RPMI8226 (cell line): Measurements from ENCODE around the gene PLA2G4F.

Source experiments
- DNase-seq: peaks from one replicate; pipeline ENCODE4 v3.0.0-alpha.2; 2015

PLA2G4F gene

GRCh38 chr15:42156243-42156922 is at the start of gene PLA2G4F:
Gene PLA2G4F (minus strand): TSS chr15:42156636. CDS start chr15:42156549, 87 bp downstream.
- peak; percentile 63 for DNase-seq

DNA sequence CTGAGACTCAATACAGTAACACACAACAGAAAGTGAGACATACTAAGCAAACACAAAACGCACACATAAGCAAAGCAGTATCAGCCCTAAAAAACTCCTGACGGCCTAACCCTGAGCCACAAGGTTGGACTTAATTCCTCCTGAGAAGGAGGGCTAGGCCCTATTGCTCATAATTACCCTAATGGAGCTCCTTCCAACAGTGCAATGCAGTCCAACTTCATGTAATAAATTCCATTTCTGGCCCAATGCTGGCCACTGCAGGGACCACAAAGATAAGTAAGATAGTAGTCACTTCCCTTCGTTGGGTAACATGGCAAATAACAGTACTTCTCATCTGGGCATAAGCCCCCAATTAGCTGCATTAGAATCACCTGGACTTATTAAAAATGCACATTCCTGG is 47.5 kb upstream of the PLA2G4F start:
- DNase-seq, result no peak

DNA sequence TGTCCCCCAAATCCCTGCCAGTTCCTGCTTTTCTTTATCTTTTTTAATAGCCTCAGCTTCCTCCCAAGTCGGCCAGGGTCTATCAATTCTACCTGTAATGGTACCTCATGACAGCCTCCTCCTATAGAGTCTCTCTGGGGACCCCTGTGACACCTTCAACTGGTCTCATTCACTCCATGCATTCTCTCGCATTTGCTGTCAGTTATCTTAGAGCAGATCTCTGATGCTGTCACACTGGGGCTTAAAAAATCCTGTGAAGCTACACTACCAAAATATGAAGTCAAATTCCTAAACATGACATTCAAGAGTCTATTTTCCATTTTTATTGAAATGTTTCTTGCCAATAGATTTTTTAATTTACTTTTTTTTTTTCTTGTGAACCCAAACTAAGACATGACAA is 46.2 kb upstream of the PLA2G4F start:
- no peak for DNase-seq

DNA sequence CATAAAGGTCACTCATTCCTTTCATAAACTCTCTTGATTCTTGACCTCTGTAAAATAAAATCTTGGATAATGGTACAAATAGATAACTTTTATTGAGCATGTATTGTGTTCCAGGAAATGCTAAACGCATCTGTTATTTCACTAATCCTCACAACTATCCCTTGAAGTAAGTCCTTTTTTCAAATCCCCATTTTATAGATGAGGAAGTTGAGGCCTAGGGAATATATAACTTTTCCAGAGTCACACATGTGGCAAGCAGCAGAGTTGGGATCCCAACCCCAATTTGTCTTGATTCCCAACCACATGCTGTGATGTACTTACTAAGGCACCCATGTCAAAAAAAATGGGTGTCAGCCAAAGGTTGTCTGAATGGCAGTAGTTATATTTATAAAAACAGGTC is 45.4 kb upstream of the PLA2G4F start:
- no peak for DNase-seq

DNA sequence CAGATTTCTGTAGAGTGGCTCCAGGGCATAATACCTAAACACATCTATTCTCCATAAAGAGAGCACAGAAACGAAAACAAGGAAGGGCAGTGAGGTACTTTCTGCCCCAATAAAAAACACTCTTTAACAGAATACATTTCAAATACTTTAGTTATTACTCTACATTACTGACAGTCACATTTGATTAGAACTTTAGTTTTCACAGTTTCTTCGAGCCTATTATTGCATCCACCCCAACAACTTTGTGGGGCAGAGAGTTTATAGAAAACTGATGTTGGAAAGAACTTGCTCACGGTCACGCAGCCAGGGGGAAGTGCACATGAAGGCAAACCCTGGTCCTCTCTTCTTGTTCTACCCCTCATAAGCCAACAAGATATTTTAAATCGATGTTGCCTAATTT is 42.7 kb upstream of the PLA2G4F start:
- DNase-seq, result no peak

DNA sequence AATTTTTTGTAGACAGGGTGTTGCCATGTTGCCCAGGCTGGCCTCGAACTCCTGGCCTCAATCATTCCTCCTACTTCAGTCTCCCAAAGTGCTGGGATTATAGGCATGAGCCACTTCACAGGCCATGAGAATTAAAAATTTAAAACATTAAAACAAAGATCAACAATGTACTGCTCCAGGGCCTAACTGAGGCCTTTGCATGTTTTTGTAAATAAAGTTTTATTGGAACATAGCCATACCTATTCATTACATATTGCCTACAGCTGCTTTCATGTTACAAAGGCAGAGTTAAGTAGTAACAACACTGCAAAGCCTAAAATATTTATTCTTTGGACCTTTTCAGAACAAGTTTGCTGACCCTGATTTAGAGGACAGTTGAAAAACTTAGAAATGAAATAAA is 42.1 kb upstream of the PLA2G4F start:
- DNase-seq, result no peak

- no peak for DNase-seq
Measured at GRCh38 chr15:42194513-42194912, 38.1 kb upstream of the PLA2G4F start.

GRCh38 chr15:42193383-42193782 is 36.9 kb upstream of the PLA2G4F start:
- DNase-seq, result no peak

DNA sequence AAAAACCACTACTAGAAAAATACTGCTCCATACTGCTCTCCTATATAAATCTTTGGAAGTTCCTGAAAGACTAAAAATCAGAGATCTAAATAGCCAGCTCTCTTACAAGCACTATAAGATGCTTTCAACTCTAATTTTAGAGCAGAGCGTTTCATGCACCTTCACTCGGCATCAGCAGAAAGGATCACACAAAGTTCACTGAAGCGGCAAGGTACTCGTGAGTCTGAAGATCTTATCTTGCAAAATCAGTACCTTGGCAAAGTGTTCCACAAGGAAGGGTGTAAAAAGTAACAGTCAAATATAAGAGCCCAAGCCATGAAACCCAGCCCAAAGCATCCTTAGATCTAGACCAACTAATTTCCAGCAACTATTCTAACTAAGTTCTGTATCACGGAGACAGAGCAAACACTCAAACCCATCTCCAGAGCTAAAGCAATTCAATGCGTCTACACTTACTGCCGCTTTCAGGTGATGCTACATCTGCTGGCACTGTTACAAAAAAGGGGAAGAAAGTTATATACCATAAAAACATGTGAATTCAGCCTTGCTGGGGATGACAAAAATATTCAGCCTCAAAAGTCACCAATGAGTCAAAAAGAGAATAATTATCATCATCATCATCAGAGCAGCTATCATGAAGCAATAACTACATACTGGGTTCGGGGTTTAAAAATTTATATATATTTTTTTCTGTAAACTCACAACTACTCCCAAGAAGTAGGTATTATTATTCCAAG is 35.3 kb upstream of the PLA2G4F start:
- no peak for DNase-seq

DNA sequence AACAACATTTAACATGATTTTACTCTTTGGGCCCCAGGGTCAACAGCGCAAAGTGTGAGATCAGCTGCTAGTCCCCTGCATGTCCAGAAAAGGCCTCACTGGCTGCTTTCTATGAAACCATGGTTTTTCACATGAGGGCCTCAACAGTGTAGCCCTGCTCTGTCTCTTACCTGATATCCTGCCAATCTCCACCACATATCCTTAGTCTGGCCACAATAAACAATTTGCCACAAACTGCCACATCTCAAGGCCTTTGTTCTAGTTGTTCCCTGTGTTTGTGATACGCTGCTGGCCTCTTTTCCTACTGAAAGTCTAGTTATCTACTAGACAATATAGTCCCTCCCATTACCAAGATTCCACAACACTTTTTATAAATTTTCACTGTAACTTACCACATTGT is 33.9 kb upstream of the PLA2G4F start:
- DNase-seq, result no peak

DNA sequence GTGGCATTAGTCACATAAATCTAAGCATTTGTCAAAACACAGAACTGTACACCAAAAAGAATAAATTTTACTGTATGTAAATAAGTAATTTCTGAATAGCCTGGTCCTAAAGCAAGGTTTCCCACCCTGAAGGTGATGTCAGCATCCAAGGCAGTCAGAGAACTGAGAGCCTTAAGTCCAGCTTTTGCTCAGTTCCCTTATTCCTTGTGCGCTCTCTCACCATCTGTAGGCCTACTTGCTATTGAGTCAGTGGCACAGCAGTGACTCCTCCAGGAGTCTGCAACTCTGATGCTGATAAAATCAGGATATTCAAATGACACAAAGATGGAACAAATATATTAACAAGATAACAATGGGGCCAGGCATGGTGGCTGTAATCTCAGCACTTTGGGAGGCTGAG is 29.4 kb upstream of the PLA2G4F start:
- DNase-seq, result no peak

DNA sequence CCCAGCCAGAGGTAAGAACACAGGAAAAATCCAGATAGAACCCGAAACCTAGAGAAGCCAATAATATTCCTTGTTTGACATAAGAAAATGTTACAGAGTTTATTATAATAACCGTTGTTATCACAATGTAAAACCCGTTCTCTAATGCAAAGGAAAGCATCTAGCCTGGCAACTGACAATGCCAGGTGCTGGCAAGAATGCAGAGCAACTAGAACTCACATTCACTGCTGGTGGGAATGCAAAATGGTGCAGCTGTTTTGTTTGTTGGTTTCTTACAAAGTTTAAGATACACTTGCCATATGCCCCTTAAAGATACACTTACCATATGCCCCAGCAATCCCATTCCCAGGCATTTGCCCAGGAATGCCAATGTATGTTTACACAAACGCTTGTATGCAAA is 28.3 kb upstream of the PLA2G4F start:
- no peak for DNase-seq

DNA sequence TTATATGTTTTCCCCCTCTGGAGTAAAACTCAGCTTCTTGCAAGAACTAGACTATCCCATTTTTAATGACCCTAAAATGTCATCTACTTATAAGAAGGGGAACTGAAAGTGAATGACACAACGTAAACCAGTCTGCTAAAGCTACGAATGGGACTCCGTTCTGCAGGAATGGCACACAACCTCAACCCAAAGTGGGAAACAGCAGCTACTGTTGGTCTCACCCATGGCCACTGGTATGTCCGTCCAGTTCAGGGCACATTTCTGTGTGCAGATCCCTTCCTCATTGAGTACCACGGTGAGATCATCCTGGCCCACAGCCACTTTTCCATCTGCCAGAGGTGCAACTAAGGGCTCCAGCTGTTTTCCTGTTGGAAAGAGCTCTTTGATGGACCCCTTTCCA is 27.9 kb upstream of the PLA2G4F start:
- DNase-seq, result peak; percentile 45

DNA sequence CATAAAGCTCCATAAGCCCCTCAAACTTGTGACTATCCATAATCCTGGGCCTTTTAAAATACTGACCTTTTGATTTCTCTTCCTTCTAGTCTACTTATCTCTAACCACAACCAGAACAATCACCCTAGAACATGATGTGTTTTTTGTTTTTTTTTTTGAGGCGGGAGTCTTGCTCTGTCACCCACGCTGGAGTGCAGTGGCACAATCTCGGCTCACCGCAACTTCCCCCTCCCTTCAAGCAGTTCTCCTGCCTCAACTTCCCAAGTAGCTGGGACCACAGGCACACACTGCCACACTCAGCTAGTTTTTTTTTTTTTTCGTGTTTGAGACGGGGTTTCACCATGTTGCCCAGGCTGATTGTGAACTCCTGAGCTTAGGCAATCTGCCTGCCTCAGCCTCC is 26.5 kb upstream of the PLA2G4F start:
- no peak for DNase-seq

DNA sequence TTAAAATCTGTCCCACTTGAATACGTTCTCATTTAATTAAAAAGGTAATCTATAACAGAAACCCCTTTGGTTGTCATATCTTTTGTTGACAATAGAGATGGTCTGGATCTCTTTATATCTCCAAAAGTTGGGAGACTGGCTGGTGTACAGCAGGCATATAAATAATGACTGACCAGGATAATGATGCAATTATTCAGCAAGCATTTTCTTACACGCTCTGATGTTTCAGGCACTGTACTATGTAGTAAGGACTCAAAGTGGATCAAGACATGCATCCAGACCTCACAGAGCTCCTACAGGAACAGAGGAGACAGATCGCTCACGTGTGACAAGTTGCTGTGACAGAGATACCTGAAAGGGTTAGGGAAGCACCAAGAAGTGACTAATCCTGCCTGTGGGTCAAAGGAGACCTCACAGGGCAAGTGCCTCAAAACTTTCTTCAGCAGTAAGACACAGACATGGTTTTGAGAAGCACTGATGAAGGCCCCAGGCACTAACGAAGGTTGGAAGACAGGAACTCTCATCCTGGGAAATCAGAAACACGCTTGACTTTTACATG is 26.0 kb upstream of the PLA2G4F start:
- no peak for DNase-seq

- DNase-seq, result no peak
Measured at GRCh38 chr15:42178056-42178455, 21.6 kb upstream of the PLA2G4F start.

DNA sequence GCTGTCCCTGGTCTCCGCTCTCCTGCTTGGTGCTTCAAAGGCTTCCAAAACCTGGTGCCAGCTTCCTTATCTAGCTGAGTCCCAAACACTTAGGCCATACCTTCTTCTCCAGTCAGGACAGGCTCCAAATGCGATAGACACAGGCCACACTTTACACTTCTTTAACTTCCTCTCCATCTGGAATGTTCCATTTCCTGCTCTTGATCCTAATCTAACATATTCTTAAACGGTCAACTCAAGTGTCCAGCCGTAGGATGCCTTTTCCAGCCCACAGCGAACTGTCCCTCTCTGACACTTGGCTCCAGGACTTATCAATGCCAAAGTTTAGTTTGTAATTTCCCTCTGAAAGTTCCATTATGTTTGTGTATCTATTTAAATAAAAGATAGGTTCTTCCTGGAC is 19.2 kb upstream of the PLA2G4F start:
- no peak for DNase-seq

DNA sequence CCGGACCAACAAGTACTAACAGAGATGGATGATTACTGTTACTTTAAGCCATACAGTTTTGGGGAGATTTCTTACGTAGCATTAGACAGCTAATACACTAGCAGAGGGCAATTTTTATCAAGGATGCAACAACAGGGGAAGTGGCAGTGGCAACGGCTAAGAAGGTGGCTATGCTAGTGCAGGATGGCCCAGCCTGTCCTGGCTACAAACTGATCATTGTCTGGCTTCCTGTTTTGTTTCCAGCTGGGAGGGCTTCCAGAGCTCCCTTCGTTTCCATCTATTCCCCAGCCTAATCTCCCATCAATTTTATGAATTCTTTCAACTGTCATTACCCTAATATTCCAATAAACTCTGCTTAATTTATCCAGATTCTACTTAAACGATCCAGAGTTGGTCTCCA is 16.0 kb upstream of the PLA2G4F start:
- no peak for DNase-seq

DNA sequence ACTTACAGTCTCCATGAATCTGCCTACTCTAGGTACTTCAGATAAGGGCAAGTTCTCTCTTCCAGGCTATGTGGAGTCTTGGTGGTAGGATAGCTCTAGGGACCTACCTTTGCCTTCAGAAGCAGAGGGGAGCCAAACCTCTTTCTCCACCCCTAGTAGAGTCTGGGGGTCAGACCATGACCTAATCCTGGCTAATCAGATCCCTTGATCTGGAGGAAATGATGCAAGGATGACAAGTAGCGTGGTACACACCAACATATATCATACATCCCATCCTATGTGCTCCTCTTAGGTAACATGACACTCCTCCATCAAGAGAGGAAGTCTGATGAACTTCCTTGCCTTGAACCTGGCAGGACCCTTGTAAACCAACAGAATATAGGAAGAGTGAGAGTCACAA is 15.4 kb upstream of the PLA2G4F start:
- DNase-seq, result no peak

DNA sequence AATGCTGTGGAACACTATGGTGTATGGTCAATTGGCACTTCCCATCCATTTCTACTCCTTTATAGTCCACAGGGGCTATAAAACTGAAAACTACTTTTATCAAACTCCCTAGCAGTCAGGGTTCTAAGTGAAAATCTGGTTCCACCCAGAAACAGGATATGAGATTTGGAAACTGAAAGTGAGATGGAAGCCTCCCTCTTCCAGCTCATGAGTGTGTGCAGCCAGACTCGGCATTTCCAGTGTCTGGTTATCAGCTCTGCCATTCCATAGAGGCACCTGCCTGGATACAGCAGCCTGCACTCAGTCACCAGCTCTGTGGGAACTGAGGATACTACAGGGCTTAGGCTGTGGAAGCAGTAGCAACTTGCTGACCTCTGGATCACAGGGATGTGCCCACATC is 14.7 kb upstream of the PLA2G4F start:
- DNase-seq, result no peak

DNA sequence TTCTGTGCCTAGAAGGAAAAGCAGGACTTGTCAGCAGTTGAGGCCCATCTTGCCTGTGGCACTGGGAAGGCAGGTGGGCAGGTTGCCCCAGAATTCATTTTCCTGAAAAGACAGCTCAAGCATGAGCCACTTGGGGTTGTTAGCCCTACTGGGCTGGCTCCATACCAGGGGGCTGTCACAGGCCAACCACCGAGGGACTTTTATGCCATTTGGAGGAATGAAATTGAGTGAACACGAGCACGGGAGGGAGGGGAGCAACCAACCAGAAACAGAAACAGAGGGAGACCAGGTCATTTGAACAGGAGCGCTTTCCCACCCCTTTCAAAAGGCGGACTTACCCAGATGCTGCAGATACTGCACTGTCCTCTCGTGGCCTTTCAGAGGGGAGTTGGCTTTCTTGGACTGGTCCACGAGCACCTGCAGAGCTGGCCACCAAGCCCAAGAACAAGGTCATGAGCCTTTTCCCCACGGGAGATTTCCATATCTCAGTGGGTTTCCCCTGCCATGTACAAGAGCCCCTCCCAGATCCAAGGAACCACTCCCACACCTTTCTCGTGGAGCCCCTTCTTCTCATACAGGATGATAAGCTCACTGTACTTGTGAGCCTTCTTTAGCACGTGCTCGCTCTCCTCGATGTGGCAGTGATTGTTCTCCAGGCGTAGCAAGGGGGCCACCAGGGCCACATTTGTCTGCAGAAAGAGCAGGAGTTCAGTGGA is 9.9 kb upstream of the PLA2G4F start:
- DNase-seq, result no peak

- DNase-seq, result no peak
Measured at GRCh38 chr15:42165106-42165505, 8.7 kb upstream of the PLA2G4F start.

- no peak for DNase-seq
Measured at GRCh38 chr15:42163947-42164550, 7.6 kb upstream of the PLA2G4F start.
